ENCODE measurements around the gene GDA.
A peak's percentile ranks its signal among the peaks of the same experiment; 100 is the strongest.
"Not testable (repeated sequence)": the region's sequence is repeated elsewhere in the genome, so short reads cannot be mapped to it uniquely, and the experiment has no call there.

GDA gene

DNA sequence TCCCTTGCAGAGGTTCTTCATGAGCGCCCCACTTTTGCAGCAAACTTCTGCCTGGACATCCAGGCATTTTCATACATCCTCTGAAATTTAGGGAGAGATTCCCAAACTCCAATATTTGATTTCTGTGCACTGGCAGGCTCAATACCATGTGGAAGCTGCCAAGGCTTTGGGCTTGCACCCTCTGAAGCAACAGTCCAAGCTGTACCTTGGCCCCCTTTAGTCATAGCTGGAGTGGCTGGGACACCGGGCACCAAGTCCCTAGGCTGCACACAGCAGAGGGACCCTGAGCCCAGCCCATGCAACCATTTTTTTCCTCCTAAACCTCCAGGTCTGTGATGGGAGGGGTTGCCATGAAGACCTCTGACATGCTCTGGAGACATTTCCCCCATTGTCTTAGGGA lies 141.1 kb downstream of the GDA start:
- no peak for DNase-seq

DNA sequence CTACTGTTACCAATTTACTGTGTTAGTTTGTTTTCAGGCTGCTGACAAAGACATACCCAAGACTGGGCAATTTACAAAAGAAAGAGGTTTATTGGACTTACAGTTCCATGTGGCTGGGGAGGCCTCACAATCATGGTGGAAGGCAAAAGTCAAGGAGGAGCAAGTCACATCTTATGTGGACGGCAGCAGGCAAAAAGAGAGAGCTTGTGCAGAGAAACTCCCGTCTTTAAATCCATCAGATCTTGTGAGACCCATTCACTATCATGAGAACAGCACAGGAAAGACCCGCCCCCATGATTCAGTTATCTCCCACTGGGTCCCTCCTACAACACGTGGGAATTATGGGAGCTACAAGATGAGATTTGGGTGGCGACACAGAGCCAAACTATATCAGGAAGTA lies 142.3 kb downstream of the GDA start:
- DNase-seq = not testable (repeated sequence)

DNA sequence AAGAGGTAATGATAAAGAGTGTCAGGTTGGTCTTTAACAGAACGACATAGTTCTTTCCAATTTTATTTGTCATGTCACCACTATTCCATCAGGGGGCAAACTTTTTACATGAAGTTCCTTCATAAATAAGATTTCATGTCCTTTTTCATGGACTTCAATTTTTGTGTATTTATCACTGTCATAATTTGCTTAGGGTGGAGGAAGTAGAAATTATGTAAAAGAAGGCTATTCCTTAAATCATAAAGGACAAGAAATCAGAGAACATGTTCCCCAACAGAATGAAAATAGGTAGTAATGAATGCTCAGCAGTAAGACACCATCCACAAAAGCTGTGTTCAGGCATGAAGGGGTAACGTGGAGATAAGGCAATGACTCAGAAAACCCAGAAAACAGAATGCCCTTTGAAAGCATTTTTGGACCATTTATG lies 143.0 kb downstream of the GDA start:
- DNase-seq = no peak

DNA sequence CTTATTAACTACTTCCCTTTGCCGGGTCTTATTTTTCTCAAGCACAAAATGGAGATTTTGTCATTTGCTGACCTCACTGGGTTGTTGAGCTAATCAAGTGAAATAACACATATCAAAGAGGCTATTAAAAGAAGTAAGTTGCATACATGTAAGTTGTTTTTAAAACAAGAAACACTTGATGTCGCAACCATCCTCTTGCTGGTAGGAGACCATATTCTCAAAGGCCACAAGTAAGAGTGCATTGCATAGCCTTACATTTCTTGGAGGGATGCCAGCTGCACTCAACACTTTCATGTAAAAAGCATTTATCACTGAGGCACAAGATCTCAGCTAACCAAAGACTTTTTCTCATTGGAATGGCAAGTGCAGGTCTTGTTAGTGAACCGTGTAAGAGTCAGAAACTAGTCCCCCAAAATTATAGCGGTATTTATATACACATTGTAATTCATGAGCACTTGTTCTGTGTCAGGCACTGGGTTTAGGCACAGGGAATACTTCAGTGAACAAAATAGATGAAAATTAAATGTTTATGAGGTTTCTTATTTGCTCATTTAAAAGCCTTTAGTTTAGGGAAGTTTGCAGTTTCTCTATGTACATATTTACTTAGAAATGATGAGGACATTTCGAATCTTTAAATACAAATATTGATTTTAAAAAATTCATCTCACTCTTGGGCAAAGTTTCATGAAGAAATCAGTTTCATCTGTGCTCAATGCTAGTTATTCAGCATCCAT lies 143.8 kb downstream of the GDA start:
- DNase-seq = peak; percentile 8

DNA sequence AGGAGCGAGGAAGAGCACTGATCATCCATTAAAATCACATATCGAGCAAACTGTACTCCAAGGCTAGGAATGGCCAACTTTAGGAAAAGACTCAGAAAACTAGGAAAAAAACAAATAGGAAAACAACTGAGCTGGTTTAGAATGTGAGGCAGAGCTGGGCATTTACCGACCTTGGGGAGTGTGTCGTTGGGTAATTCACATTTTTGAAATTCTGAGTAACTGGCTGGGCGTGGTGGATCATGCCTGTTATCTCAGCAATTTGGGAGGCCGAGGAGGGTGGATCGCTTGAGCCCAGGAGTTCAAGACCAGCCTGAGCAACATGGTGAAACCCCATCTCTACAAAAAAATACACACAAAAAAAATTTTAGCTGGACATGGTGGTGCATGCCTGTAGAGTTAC lies 145.7 kb downstream of the GDA start:
- DNase-seq = no peak

DNA sequence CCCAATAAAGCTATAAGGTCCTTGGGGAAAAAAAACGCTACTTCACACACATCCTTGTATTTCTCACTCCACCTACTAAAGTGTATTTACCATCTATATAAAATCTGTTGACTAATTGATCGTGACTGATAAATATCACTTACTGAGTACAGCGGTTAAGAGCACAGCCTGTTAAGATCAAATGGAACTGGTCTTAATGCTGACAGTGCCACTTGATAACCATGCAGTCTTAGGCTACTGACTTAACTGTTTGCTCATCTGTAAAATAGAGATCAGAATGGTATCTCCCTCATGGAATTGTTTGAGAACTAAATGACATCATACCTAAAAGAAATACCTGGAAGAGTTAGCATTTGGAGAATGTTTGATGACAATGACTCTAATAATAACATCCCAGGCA lies 148.3 kb downstream of the GDA start:
- DNase-seq = no peak

DNA sequence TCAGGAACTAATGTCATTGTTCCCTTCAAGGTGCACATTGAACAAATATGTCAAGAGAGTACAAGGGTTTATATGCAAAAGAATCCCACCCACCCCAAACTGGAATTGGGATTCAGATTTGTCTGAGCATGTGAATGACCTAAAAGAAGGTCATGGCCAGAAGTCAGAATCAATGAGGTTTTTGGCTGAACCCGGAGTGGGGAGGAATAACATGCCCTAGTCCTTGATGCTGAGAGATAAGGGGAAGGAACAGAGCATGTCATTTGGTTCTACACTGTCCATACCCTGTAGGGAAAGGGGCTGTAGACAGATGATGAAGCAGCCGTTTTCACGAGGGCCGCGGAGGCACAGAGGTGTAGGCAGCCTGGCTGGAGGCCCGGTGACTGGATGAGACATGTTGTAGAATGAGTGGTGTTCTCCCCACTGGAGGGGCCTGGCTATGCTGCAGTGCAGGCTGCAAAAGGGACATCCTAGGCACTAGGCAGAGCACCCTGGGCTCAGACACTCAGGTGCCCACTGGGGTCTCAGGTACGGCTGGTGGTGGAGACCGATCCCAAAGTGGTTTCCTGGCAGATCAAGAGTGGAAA lies 149.9 kb downstream of the GDA start:
- DNase-seq = no peak

DNA sequence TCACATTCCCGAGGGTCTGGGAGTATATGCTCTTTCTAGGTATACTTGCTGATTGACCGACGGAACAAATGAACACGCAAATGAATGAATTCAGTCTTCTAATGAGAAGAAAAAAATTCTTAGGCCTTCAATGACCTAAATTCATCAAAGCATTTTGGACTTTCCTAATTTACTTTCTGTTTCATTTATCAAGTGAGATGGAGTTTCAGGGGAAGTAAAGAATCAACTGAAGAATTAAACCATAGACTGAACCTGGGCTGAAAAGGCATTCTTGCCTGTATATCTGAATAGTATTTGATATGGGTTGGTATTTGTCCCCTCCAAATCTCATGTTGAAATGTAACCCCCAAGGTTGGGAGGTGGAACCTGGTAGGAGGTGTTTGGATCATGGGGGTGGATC lies 151.6 kb downstream of the GDA start:
- no peak for DNase-seq

All from CD4-positive, alpha-beta T cell treated with Interleukin-6 for 4 hours (primary cell).